HG03196 (cell line): ENCODE data around the gene EIF4EBP2.

Experiments
- ATAC-seq: cut with Tn5 transposase; IDR thresholded peaks from one replicate; pipeline ENCODE4 v1.9.1; 2021; ENCODE audit not compliant: unreplicated experiment

Gene EIF4EBP2, protein sequence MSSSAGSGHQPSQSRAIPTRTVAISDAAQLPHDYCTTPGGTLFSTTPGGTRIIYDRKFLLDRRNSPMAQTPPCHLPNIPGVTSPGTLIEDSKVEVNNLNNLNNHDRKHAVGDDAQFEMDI

DNA sequence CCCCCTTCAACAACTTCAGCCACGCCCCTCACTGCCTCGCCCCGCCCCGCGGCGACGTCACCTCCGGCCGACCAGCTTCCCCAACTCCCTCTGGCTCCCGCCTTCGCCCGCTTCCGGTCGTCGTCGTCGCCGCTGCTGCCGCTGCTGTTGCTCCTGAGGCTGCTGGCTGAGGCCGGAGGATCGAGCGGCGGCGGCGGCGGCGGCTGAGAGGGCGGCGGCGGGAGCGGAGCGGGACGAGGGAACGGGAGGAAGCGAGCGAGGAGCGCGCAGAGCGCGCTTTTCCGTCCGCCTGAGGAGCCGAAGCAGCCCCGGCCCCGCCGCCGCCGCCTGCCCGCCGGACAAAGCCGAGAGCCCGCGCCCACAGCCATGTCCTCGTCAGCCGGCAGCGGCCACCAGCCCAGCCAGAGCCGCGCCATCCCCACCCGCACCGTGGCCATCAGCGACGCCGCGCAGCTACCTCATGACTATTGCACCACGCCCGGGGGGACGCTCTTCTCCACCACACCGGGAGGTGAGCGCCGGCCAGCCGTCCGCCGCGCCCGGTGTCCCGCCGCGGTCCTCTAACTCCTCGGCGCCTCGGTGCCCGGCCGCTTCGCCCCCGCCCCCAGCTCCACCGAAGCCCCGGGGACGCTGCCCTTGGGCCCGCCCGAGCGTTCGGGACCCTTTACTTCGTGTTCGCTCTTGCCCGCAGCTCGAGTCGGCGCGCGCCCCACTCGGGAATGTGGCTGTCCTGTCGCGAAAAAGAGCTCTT is at the start of gene EIF4EBP2:
EIF4EBP2 (plus strand) TSS at position 110 of the 751 bp plus-strand sequence; CDS start at position 367, 257 bp downstream.
- peak; percentile 84 for ATAC-seq

DNA sequence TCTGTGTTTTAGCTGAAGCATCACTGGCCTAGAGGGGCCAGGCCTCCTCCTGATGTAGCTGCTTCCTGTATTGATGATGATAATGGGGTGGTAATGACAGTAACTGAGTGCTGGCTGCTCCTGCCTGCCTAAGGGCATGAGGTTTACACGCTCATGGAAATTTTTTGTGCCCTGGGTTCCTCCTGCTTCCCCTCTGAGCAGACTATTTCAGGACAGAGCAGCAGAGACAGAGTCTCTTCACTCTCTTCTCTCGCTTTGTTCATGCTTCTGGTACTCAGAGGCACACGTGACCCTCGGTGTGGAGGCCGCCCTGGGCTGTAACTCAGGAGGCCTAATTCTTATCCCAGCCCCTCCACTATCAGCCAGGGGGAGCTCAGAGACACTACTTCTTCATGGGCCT is 49.4 kb upstream of the EIF4EBP2 start:
- no peak for ATAC-seq

DNA sequence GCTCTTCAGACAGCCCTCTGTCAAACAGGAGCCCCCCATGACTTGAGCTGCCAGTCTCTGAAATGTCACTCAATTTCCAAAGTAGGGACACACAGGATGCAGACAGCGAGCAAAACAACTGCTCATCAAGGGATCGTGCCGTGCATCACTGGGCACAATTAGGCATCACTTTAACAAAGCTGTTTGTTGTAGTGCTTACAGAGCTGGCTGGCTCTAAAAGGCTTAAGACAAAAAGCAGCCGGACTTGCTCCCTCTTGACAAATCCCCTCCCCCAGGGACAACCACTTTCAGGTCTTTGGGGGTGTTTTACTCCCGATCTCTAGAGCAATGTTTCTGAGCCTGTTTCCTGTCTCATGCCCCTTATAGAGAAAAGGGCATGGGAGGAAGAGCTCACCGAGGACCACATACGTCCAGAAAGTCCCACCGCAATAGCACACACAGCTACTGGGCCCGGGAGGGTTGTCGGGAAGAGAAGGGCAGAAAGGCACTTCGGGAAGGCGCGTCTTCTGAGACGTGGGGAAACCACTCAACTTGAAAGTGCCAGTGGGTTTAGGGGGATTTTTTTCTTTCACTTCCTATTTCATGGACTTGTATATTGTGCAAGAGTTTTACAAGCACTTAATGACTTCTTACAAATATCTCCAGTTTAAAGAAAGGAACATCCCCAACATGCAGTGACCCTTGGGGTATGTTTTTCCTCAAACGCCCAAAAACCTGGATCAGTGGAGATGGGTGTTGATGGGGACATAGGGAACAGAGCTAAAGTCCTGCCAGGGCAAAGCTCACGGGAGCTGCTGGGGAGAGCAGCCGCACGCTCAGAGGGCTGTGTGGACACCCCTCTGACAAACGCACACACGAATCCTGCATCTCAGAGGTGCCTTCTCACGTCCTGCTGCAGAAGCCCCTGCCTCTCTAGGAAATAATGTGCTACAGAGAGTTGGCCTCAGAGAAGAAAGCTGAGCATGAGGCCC is 48.6 kb upstream of the EIF4EBP2 start:
- peak; percentile 48 for ATAC-seq

DNA sequence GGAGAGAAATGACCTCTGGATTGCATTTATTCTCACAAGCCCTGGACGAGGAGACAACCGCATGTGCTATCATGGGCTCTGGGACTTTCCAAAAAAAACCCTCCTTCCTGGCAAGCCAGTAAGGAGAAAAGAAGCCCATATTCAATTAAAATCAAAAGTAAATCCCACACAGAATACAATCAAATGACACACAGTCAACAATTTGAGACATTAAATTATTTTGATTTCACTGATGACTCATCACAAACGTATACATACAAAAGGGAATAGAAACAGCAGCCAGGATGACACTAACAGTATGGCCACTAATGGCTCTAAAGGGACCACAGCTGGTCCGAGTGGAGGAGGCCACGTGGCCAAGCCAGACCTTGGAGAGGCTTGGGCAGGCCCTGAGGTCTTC is 46.4 kb upstream of the EIF4EBP2 start:
- ATAC-seq = peak; percentile 30

DNA sequence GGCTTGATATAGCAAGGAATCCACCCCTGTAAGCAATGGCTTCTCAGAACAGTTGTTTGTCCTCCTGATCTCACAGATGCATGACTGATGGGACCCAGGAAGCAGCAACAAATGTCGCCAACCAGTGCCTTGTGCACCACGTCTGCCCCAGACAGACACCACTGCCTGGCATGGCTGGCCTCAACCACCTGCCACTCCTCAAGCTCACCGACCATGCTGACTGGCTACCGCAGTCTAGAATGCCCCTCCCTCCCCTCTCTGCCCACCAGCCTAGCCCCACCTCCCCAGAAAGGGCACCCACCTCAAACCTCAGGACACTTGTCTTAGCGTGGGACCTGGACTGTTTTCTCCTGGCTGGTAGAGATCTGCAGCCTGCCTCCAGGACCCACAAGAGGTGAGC is 45.5 kb upstream of the EIF4EBP2 start:
- no peak for ATAC-seq

DNA sequence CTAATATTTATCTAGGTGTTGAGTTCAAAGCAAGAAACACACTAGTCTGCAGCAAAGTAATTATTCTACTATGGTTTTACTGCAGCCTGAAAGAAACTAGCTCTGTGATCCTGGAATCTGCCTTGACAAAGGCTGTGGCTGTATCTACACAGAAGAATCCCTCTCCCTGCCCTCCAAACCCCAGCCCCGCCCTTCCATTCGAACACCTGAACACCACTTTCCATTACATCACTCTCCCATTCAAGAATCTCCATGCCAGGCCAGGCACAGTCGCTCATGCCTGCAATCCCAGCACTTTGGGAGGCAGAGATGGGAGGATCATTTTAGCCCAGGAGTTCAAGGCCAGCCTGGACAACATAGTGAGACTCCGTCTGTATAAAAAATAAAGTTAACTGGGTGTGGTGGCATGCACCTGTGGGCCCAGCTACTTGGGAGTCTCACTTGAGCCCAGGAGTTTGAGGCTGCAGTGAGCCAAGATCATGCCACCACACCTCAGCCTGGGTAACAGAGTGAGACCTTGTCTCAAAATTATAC is 44.9 kb upstream of the EIF4EBP2 start:
- ATAC-seq = no peak

DNA sequence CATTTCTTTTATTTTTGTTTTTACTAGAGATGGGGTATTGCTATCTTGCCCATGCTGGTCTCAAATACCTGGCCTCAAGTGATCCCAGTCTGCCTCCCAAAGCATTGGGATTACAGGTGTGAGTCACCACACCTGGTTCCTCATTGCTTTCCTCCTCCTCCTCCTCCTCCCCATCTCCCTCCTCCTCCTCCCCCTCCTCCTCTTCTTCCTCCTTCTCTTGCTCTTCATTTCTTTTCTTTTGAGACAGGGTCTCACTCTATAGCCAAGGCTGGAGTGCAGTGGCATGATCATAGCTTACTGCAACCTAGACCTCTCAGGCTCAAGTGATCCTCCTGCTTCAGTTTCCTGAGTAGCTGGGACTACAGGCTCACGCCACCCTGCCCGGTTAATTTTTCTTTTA is 43.7 kb upstream of the EIF4EBP2 start:
- ATAC-seq = no peak

DNA sequence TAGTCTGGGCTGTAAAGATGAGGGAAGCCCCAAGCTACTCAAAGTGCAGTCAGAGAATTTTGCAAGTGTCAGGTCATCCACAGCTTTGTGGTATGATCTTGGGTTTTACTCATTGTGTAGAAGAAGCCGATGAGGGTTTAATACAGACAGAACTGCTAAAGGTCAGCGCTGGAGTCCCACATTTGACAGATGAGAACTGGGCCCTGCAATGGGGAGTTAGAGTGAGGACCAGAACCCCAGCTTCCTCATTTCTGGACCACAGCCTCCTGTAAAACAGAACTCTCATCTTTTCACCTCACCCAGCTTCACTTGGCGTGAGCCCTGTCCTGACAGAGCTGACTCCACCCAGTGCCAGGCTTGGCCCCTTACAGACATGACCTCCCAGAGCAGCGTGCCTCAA is 41.6 kb upstream of the EIF4EBP2 start:
- no peak for ATAC-seq

DNA sequence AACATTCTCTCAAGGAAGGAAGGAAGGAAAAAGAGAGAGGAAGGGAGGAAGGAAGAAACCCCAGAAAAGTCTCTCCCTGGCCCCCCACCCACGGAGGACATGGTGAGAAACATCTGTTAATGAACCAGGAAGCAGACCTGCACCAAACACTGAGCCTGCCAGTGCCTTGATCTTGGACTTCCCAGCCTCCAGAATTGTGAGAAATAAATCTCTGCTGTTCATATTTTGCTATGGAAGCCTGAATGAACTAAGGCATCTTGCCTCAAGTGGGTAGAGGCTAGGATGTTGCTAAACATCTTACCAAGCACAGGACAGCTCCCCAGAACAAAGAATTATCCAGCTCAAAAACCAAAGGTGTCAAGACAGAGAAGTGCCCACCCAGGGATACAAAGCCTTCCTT is 40.7 kb upstream of the EIF4EBP2 start:
- ATAC-seq = no peak

DNA sequence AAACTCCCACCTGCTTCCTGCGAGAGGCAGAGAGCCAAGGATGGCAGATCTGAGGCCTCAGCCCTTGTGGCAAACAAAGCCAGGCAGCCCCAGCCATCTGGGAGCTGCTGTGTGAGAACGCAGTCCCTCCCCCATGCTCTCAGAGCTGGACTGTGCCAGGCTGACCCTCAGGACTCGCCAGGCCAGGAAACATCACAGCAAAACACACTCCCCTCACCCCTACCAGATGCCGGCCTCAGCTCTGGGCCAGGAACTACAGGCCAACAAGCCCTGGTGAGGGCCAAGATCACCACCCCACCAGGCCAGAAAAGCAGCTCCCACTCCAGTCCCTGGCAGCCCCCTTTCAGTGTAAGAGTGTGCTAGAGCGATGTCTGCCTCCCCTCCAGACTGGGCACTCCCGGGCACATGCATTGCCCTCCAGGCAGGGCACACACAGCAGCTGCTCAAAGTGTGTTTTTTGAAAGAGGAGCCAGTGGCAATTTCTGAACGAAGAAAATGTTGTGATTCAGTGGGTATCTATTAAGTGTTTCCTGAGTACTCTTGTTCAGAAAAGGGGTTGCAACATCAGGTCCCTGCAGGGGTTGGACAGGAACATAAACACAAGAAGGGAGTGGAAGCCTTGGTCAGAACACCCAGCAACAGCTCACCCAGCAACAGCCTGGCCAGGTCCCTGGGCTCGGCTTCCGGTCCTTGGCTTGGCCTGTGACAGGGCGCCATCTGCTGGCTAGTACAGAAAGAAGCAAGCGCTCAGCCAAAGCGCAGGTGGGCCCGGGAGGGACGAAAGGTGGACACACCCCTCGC is 39.8 kb upstream of the EIF4EBP2 start:
- ATAC-seq = peak; percentile 73

DNA sequence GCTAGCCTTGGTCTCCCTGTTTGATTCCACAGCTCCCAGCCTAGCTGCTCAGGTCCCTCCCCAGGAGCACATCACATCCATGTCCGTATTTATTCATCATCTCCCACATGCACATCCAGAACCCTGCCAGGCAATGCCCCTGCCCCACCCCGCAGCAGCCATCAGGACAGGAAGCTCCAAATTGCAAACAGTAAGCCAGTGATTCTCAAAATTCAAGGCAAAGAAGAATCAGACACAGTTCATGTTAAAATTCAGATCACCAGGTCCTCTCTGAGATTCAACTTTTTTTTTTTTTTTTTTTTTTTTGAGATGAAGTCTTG is 39.2 kb upstream of the EIF4EBP2 start:
- ATAC-seq = no peak

DNA sequence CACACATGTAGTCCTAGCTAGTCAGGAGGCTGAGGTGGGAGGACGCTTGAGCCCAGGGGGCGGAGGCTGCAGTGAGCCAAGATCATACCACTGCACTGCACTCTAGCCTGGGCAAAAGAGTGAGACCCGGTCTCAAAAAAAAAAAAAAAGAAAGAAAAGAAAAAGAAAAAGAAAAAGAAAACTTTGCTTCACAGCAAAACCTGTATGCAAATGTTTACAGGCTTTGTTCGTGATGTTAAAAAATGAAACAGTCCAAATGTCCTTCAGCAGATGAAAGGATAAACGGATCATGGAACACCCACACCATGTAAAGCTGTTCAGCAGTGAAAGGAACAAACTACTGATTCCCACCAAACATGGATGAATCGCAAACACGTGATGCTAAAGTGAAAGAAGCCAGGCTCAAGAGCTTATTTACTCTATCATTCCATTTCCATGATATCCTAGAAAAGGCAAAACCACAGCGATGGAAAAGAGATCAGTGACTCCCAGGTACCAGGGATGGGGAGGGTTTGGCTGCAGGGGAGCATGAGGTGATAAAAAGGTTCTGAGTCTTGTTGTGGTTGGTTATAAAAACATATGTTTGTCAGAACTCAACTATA is 36.6 kb upstream of the EIF4EBP2 start:
- no peak for ATAC-seq

DNA sequence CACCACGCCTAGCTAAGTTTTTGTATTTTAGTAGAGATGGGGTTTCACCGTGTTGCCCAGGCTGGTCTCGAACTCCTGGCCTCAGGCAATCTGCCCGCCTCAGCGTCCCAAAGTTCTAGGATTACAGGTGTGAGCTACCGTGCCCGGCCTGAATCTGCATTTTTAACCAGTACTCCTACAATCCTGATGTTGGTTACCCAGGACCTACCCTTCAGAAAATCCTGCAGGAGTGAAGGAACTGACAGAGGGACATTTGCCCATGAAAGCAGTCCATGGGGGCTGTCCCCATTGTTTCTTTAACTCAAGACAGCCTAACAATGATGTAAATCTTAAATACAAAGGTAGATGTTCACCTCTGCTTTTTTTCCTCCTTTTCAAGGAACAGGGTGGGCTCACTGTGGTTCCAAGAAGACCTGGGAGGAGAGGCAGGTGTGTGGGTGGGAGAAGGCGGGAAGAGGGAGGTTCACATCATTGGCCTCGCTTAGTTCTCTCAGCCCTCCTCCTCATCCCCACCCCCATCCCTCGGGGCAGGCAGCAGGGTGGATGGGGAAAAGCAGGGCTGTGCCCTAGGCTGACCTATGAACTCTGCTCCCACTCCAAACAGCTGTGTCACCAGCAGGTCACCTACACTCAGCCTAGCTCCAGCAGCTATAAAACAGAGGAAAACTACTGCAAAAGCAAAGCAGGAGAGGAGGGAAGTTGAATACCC is 35.0 kb upstream of the EIF4EBP2 start:
- ATAC-seq = no peak

DNA sequence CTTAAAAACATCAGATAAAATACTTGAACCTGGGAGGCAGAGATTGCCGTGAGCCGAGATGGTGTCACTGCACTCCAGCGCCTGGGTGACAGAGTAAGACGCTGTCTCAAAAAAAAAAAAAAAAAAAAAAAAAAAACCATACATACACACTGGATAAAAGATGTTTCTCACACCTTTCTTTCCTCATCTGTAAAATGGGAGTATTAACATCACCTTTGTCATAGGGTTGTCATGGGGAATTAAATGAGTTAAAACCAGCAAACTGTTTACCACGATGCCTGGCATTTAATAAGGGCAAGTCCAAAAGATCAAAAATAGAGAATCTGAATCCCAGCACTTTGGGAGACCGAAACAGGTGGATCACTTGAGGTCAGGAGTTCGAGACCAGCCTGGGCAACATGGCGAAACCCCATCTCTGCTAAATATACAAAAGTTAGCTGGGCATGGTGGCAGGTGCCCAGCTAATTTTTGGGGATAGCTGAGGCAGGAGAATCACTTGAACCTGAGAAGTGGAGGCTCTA is 34.4 kb upstream of the EIF4EBP2 start:
- no peak for ATAC-seq

DNA sequence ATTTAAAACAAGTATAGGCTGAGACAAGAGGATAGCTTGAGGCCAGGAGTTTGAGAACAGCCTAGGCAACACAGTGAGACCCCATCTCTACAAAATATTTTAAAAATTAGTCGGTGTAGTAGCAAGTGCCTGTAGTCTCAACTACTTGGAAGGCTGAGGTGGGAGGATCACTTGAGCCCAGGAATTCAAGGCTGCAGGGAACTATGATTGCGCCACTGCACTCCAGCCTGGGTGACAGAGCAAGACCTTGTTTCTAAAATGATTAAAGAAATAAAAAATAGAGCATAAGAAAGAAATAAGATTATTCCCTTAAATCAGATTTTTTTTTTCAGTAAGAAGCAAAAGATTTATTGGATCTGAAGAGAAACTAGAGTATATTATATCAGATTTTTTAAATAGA is 33.2 kb upstream of the EIF4EBP2 start:
- no peak for ATAC-seq

DNA sequence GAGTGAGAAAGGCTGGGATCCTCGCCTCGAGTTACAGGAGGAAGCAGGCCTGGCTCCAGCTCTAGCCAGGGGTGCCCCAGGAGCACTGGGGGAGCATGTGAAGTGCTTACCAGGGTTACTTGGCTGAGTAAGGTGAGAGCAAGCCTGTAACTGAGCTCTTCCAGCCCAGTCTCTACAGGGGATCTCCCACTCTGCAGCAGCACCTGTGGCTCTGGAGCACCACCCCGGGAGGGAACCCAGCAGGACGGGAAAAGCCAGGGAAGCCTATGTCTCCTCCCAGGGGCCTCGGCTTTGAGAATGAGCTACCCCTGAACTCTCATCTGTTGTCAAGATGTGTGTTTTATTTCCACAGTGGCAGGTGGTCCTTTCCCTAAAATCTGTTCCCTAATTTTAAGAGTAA is 32.1 kb upstream of the EIF4EBP2 start:
- ATAC-seq = no peak

DNA sequence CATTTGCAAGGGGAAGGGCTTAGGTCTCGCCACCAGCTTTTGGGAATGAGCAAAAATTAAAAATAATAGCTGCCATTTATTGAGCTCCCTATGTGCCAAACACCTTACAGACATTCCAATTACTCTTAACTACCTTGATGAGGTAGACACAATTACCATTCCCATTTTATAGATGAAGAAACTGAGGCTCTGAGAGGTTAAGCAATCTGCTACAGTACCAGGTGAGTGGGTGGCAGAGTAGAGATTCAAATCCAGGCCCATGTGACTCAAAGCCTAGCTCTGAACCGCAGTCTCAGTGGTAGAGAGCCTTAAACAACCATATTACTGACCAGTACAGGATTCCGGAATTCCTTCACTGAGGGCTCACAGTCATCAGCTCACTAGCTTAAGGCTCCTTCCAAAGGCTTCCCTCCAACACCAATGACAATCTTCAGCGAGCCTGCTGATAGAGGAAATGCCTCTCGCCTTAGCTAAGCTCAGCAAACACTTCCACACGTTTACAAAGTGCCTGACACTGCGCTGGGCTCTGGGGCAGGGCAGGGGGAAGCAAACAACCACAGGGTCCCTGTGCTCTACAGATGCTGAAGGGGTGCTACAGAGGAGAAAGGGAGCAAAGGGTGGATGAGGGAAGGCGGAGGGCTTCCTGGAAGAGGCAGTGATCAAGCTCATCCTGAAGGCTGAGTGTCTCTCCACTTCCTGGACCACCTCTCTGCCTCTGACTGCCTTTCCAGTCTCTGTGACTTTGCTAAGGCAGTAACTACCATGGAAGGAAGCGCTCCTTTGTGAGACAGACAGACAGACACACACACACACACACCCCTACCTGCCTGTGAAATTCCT is 28.9 kb upstream of the EIF4EBP2 start:
- no peak for ATAC-seq

DNA sequence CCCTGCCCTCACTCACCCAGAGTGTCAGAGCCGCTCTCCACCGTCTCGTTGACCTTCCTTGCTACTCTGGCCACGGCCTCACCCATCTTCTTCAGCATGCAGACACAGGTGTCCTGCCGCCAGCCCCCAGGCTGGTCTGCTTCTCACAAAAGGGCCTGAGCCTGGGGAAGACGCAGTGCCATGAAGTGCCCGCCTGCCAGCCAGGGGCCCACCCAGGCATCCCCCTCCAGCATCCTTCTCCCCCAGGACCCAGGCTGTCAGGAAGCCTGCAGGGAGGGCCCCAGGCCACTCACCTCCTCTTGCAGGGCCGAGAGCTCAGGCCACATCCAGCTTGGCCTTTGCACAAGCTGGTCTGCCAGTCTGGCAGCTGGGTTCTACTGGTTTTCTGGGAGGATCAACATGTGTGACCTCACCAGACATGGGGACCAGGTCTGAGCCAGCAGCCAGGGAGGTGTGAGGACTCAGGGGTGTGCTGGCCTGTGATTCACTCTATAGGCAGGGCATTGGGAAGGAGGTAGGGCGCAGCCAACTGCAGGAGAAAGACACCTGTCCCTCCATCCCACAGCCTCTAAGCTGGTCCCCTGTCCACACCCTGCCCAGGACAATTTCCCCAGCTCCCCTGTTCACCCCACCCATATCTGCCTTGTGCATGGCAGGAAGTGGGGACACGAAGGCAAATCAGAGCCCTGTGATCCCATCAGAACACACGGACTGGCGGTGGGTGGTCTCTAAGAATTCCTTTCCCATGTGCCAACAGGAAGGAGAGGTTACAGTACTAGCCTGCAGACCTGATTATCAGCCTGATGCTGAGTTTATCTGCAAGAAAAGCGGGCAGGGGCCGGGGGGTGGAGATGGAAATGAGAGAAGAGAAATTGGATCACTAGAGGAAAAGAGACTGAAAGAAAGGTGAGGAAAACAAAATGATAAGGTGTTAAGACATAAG is 27.2 kb upstream of the EIF4EBP2 start:
- no peak for ATAC-seq
